Fibroblast of lung (primary cell): ENCODE measurements around the gene UTS2B. TPM values are rescaled to one million over a fixed set of nuclear protein-coding genes. Genes with fewer than 3 reads are reported as not detected.

Source experiments
- DNase-seq, 2 donors: peaks; one replicate each; pipeline versions ENCODE4 v3.0.0 to v3.0.0-alpha.2; 2010; ENCODE audit warnings: low read depth in 2 of 2
- H2AFZ ChIP-seq: 2 replicates; pipeline ENCODE4 v1.5.1; 2012; ENCODE audit warnings: low read length, control low read depth, inconsistent platforms
- H3K27ac ChIP-seq: 2 replicates; pipeline ENCODE4 v1.5.1; 2011; ENCODE audit warnings: low read length, control low read depth; ENCODE audit not compliant: insufficient read depth
- H3K27me3 ChIP-seq: 2 replicates; pipeline ENCODE4 v1.5.1; 2011; ENCODE audit warnings: mild to moderate bottlenecking, low read length; ENCODE audit not compliant: control insufficient read depth, insufficient read depth
- H3K36me3 ChIP-seq: 2 replicates; pipeline ENCODE4 v1.5.1; 2011; ENCODE audit warnings: low read length; ENCODE audit not compliant: control insufficient read depth, insufficient read depth
- H3K4me1 ChIP-seq: 2 replicates; pipeline ENCODE4 v1.5.1; 2011; ENCODE audit warnings: low read length; ENCODE audit not compliant: control insufficient read depth, insufficient read depth; ENCODE audit errors: extremely low read depth
- H3K4me2 ChIP-seq: 2 replicates; pipeline ENCODE4 v1.5.1; 2011; ENCODE audit warnings: low read length, control low read depth; ENCODE audit not compliant: insufficient read depth; ENCODE audit errors: extremely low read depth
- H3K4me3 ChIP-seq, 4 experiments: fragments of 200-600 bp in 1 of 4; sonication (generic) in 1 of 4; replicated peaks in 1 of 4; 2 replicates each; pipeline ENCODE4 v1.5.1; 2011 to 2016; ENCODE audit warnings: low read length in 4 of 4, low read depth in 3 of 4, mild to moderate bottlenecking in 3 of 4, control low read depth in 2 of 4, inconsistent platforms in 1 of 4, mixed read lengths in 1 of 4; ENCODE audit not compliant: insufficient read depth in 1 of 4; ENCODE audit errors: control extremely low read depth in 1 of 4
- H3K79me2 ChIP-seq: 2 replicates; pipeline ENCODE4 v1.5.1; 2012; ENCODE audit warnings: mild to moderate bottlenecking, low read length, inconsistent platforms; ENCODE audit not compliant: control insufficient read depth, insufficient read depth
- H3K9ac ChIP-seq: 2 replicates; pipeline ENCODE4 v1.5.1; 2011; ENCODE audit warnings: mild to moderate bottlenecking, low read length, control low read depth; ENCODE audit not compliant: insufficient read depth
- H3K9me3 ChIP-seq: 2 replicates; pipeline ENCODE4 v1.5.1; 2012; ENCODE audit warnings: low read depth, low read length; ENCODE audit not compliant: control insufficient read depth, insufficient read depth
- H4K20me1 ChIP-seq: 2 replicates; pipeline ENCODE4 v1.5.1; 2011; ENCODE audit warnings: low read length; ENCODE audit not compliant: control insufficient read depth, insufficient read depth; ENCODE audit errors: extremely low read depth
- EZH2 ChIP-seq: IDR thresholded peaks from 2 replicates; pipeline ENCODE4 v1.5.1; 2012; ENCODE audit warnings: low read length, control low read depth, mild to moderate bottlenecking; ENCODE audit errors: missing control alignments
- polyA plus RNA-seq, 2 donors: library from polyadenylated mRNA; depleted of rRNA in 1 of 2; stranded (reverse) in 1 of 2; unstranded in 1 of 2; fragments of >200 nt; gene quantifications; 2 replicates each; pipeline ENCODE4 v1.2.1, GENCODE V29; 2011 to 2012; ENCODE audit warnings: missing spikeins in 1 of 2
- total RNA-seq: library from RNA; depleted of rRNA; stranded (reverse); fragments of >200 nt; gene quantifications from 2 replicates; pipeline ENCODE4 v1.2.1, GENCODE V29; 2014
- TF ChIP-seq, protein P1 (sequence below), 2 donors: IDR thresholded peaks in 1 of 2; conservative IDR thresholded peaks in 1 of 2; 1 replicate in 1 of 2; 2 replicates in 1 of 2; pipeline ENCODE4 v1.5.1; 2011 to 2012; ENCODE audit warnings: low read length in 2 of 2, control low read depth in 1 of 2, inconsistent platforms in 1 of 2, low read depth in 1 of 2, mild to moderate bottlenecking in 1 of 2

UTS2B gene
- total and polyA plus RNA-seq, 2 donors (not counting 1 experiment from before 2014, with no cell fraction given): 0.99 to 1.3 TPM

DNA sequence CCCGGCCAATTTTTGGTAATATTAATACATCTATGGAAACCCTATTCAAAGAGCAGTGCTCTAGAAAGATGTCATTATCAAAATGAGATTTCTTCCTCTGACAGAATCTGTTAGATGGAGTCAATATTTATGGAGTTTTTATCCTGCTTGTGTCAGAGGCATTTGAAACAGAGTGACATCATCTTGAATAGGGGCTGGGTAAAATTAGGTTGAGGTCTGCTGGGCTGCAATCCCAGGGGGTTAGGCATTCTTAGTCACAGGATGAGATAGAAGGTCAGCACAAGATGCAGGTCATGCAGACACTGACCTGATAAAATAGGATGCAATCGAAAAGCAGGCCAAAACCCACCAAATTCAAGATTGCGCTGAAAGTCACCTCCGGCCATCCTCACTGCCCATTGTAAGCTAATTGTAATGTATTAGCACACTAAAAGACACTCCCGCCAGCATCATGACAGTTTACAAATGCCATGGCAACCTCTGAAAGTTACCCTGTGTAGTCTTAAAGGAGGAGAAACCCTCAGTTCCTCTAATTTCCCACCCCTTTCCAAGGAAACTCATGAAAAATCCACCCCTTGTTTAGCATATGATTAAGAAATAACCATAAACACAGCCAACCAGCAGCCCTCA is 28.4 kb downstream of the UTS2B start:
- H4K20me1 ChIP-seq: no peaks in the 10 kb centered on the region
- H3K27me3 ChIP-seq: no peaks in the 10 kb centered on the region
- no peak overlapping the region for H3K4me3 ChIP-seq
- H3K4me2 ChIP-seq: no peak overlapping the region
- no peak for DNase-seq
- H3K9me3 ChIP-seq: no peaks in the 10 kb centered on the region
- no peaks in the 10 kb centered on the region for H3K79me2 ChIP-seq
- H3K27ac ChIP-seq: no peak overlapping the region
- no peak overlapping the region for H3K9ac ChIP-seq
- no peaks in the 10 kb centered on the region for H3K36me3 ChIP-seq
- H2AFZ ChIP-seq: no peak overlapping the region
- no peaks in the 10 kb centered on the region for H3K4me1 ChIP-seq
- TF ChIP-seq, protein P1, sequence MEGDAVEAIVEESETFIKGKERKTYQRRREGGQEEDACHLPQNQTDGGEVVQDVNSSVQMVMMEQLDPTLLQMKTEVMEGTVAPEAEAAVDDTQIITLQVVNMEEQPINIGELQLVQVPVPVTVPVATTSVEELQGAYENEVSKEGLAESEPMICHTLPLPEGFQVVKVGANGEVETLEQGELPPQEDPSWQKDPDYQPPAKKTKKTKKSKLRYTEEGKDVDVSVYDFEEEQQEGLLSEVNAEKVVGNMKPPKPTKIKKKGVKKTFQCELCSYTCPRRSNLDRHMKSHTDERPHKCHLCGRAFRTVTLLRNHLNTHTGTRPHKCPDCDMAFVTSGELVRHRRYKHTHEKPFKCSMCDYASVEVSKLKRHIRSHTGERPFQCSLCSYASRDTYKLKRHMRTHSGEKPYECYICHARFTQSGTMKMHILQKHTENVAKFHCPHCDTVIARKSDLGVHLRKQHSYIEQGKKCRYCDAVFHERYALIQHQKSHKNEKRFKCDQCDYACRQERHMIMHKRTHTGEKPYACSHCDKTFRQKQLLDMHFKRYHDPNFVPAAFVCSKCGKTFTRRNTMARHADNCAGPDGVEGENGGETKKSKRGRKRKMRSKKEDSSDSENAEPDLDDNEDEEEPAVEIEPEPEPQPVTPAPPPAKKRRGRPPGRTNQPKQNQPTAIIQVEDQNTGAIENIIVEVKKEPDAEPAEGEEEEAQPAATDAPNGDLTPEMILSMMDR (conservative IDR thresholded peaks at IDR 0.05 in 1 of 2, IDR thresholded peaks at IDR 0.05 in 1 of 2; ENCODE audit: low read depth in 1 of 2, low read length in 2 of 2): no peak
- no peak for TF ChIP-seq EZH2

DNA sequence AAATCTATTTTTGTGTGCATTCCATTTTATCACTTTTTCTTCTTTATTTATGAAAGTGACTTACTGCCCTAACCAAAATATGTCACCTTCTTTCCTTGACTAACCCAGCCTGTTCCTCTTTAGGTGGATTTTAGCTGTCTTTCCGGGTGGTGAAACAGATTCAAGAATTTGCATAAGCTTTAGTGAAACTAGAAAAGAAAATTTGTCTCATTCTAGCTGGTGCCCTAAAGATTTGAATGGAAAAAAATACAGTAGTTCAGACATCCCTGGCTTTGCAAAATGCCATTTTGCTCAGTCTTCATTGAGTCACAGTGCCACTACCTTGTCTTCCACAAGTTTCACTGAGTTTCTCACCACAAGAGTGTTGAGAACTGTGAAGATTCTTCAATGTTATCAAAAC is 29.3 kb downstream of the UTS2B start:
- TF ChIP-seq EZH2: no peak
- TF ChIP-seq, protein P1 (conservative IDR thresholded peaks at IDR 0.05 in 1 of 2, IDR thresholded peaks at IDR 0.05 in 1 of 2; ENCODE audit: low read depth in 1 of 2, low read length in 2 of 2): no peak
- no peaks in the 10 kb centered on the region for H3K9me3 ChIP-seq
- DNase-seq: no peak
- no peaks in the 10 kb centered on the region for H3K79me2 ChIP-seq
- no peak overlapping the region for H3K4me2 ChIP-seq
- no peaks in the 10 kb centered on the region for H3K36me3 ChIP-seq
- no peaks in the 10 kb centered on the region for H3K4me1 ChIP-seq
- H3K9ac ChIP-seq: no peak overlapping the region
- no peaks in the 10 kb centered on the region for H4K20me1 ChIP-seq
- H2AFZ ChIP-seq: no peak overlapping the region
- no peak overlapping the region for H3K4me3 ChIP-seq
- H3K27ac ChIP-seq: no peak overlapping the region
- H3K27me3 ChIP-seq: no peaks in the 10 kb centered on the region

DNA sequence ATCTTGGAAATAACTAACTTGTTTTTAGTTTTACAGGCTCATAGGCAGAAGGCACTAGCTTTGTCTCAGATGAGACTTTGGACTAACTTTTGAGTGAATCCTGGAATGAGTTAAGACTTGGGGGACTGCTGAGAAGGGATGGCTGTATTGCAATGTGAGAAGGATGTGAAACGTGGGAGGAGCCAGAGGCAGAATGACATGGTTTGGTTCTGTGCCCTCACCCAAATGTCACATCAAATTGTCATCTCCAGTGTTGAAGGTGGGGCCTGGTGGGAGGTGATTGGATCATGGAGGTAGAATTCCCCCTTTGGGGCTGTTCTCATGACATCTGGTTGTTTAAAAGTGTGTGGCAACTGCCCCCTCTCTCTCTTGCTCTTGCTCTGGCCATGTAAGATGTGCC is 29.9 kb downstream of the UTS2B start:
- H3K4me3 ChIP-seq: no peak overlapping the region
- H3K36me3 ChIP-seq: no peaks in the 10 kb centered on the region
- no peak overlapping the region for H3K4me2 ChIP-seq
- H3K79me2 ChIP-seq: no peaks in the 10 kb centered on the region
- no peaks in the 10 kb centered on the region for H3K9me3 ChIP-seq
- DNase-seq: no peak
- H4K20me1 ChIP-seq: no peaks in the 10 kb centered on the region
- no peak for TF ChIP-seq EZH2
- TF ChIP-seq, protein P1 (conservative IDR thresholded peaks at IDR 0.05 in 1 of 2, IDR thresholded peaks at IDR 0.05 in 1 of 2; ENCODE audit: low read depth in 1 of 2, low read length in 2 of 2): no peak
- H2AFZ ChIP-seq: no peak overlapping the region
- H3K4me1 ChIP-seq: no peaks in the 10 kb centered on the region
- H3K27ac ChIP-seq: no peak overlapping the region
- H3K27me3 ChIP-seq: no peaks in the 10 kb centered on the region
- no peak overlapping the region for H3K9ac ChIP-seq
